Measurements from ENCODE around the gene STYXL1. TPM values are rescaled to one million over a fixed set of nuclear protein-coding genes. Genes with fewer than 3 reads are reported as not detected.
"Not testable (repeated sequence)": the region's sequence is repeated elsewhere in the genome, so short reads cannot be mapped to it uniquely, and the experiment has no call there.

Gene STYXL1
- total RNA-seq, 2 donors from 2014 or later: 29.8 to 94.5 TPM

GRCh38 chr7:76011442-76011861, 36.3 kb downstream of the STYXL1 start:
- H3K27me3 ChIP-seq (replicated peaks; ENCODE audit: insufficient read depth): no peaks in the 10 kb centered on the region
- H3K9me3 ChIP-seq: no peaks in the 10 kb centered on the region
- peak overlapping the region; percentile 3 to 5 for H3K27ac ChIP-seq
- no peak for DNase-seq (ENCODE audit: low spot score)
- 59% methylated on average over 8 of the region's 8 CpGs for WGBS
- intact Hi-C loops (cut with DNase I): no loop called here
- H3K36me3 ChIP-seq: no peaks in the 10 kb centered on the region
- H3K4me3 ChIP-seq: no peak overlapping the region
- H3K4me1 ChIP-seq (replicated peaks): no peaks in the 10 kb centered on the region
- TF ChIP-seq CTCF (IDR thresholded peaks at IDR 0.05): no peak
- TF ChIP-seq POLR2A (IDR thresholded peaks at IDR 0.05): no peak
- TF ChIP-seq POLR2AphosphoS5 (IDR thresholded peaks at IDR 0.05): no peak

GRCh38 chr7:76009672-76010600, 37.9 kb downstream of the STYXL1 start:
- WGBS: 64% methylated on average over 11 of the region's 11 CpGs
- intact Hi-C loops (cut with DNase I): no loop called here

GRCh38 chr7:76008156-76008687, 39.6 kb downstream of the STYXL1 start:
- TF ChIP-seq POLR2A (IDR thresholded peaks at IDR 0.05): no peak
- no peak for TF ChIP-seq POLR2AphosphoS5 (IDR thresholded peaks at IDR 0.05)
- no peak for TF ChIP-seq CTCF (IDR thresholded peaks at IDR 0.05)
- no peaks in the 10 kb centered on the region for H3K27me3 ChIP-seq (replicated peaks; ENCODE audit: insufficient read depth)
- WGBS: 70% methylated on average over 8 of the region's 8 CpGs
- H3K36me3 ChIP-seq: no peaks in the 10 kb centered on the region
- H3K9me3 ChIP-seq: no peaks in the 10 kb centered on the region
- no peaks in the 10 kb centered on the region for H3K4me1 ChIP-seq (replicated peaks)
- intact Hi-C loops (cut with DNase I): no loop called here
- DNase-seq (ENCODE audit: low spot score): no peak
- no peak overlapping the region for H3K27ac ChIP-seq
- no peak overlapping the region for H3K4me3 ChIP-seq

More at GRCh38 chr7:76009672-76010600, 37.9 kb downstream of the STYXL1 start:
- Histone ChIP-seq H3K9me3 (no peaks in the 10 kb centered on the region), H3K27me3 (replicated peaks; ENCODE audit: insufficient read depth) (no peaks in the 10 kb centered on the region), H3K4me3 (no peak overlapping the region), H3K27ac (peak overlapping the region; percentile 5 to 33), H3K4me1 (replicated peaks) (no peaks in the 10 kb centered on the region), H3K36me3 (no peaks in the 10 kb centered on the region)
- no peak for TF ChIP-seq CTCF (IDR thresholded peaks at IDR 0.05)
- TF ChIP-seq POLR2A (IDR thresholded peaks at IDR 0.05): no peak
- no peak for TF ChIP-seq POLR2AphosphoS5 (IDR thresholded peaks at IDR 0.05)
- DNase-seq (ENCODE audit: low spot score): no peak

- intact Hi-C loops (cut with DNase I); H3K4me3 ChIP-seq; H3K9me3 ChIP-seq; H3K27ac ChIP-seq; H3K27me3 ChIP-seq (replicated peaks; ENCODE audit: insufficient read depth); H3K36me3 ChIP-seq; DNase-seq (ENCODE audit: low spot score); H3K4me1 ChIP-seq (replicated peaks): not testable (repeated sequence)
- 90% methylated on average over 4 of the region's 4 CpGs for WGBS
Observed at GRCh38 chr7:76005004-76005403, 42.8 kb downstream of the STYXL1 start.

GRCh38 chr7:76003351-76003750, 44.4 kb downstream of the STYXL1 start:
- intact Hi-C loops (cut with DNase I): no loop called here
- H3K4me1 ChIP-seq (replicated peaks): no peaks in the 10 kb centered on the region
- no peak for DNase-seq (ENCODE audit: low spot score)
- H3K9me3 ChIP-seq: no peaks in the 10 kb centered on the region
- TF ChIP-seq POLR2A (IDR thresholded peaks at IDR 0.05): no peak
- no peak for TF ChIP-seq POLR2AphosphoS5 (IDR thresholded peaks at IDR 0.05)
- no peak for TF ChIP-seq CTCF (IDR thresholded peaks at IDR 0.05)
- peaks cover 0 to 3% of the 10 kb centered on the region in 2 donors for H3K36me3 ChIP-seq
- WGBS: 97% methylated on average over 10 of the region's 10 CpGs
- H3K27ac ChIP-seq: no peak overlapping the region
- no peak overlapping the region for H3K4me3 ChIP-seq
- H3K27me3 ChIP-seq (replicated peaks; ENCODE audit: insufficient read depth): no peaks in the 10 kb centered on the region

Measured in prostate gland (tissue), 2 donors.